Suppressor macrophage treated with lipopolysaccharide for 1 hour (primary cell): ENCODE results near the gene SPATA31C1.
"Not testable (repeated sequence)": the region's sequence is repeated elsewhere in the genome, so short reads cannot be mapped to it uniquely, and the experiment has no call there.

Experiments used
- DNase-seq, 3 donors: peaks; one replicate each; pipeline ENCODE4 v3.0.0-alpha.2; 2020 to 2022

Gene SPATA31C1

GRCh38 chr9:87886933-87887505 lies 30.7 kb upstream of the SPATA31C1 start:
- DNase-seq: peak in 1 of 3 donors; percentile 10

- DNase-seq: no peak
Observed at GRCh38 chr9:87887661-87888480, 29.9 kb upstream of the SPATA31C1 start.

- DNase-seq: no peak
Observed at GRCh38 chr9:87888501-87888900, 29.3 kb upstream of the SPATA31C1 start.

GRCh38 chr9:87889065-87889881 lies 28.5 kb upstream of the SPATA31C1 start:
- no peak for DNase-seq

GRCh38 chr9:87889882-87890252 lies 27.9 kb upstream of the SPATA31C1 start:
- DNase-seq: no peak

- DNase-seq: no peak
Observed at GRCh38 chr9:87890837-87891236, 26.9 kb upstream of the SPATA31C1 start.

- no peak for DNase-seq
Observed at GRCh38 chr9:87891754-87892153, 26.0 kb upstream of the SPATA31C1 start.

- DNase-seq: no peak
Observed at GRCh38 chr9:87892956-87893355, 24.8 kb upstream of the SPATA31C1 start.

GRCh38 chr9:87894998-87895625 lies 22.6 kb upstream of the SPATA31C1 start:
- DNase-seq: no peak

GRCh38 chr9:87896891-87897290 lies 20.9 kb upstream of the SPATA31C1 start:
- no peak for DNase-seq

GRCh38 chr9:87898151-87898550 lies 19.6 kb upstream of the SPATA31C1 start:
- no peak for DNase-seq

- not testable (repeated sequence) for DNase-seq
Observed at GRCh38 chr9:87902371-87902770, 15.4 kb upstream of the SPATA31C1 start.

- DNase-seq: peak in 1 of 3 donors; percentile 4
Observed at GRCh38 chr9:87909310-87910041, 8.3 kb upstream of the SPATA31C1 start.

GRCh38 chr9:87910821-87911220 lies 6.9 kb upstream of the SPATA31C1 start:
- DNase-seq: no peak

GRCh38 chr9:87919013-87919412 lies 1.3 kb downstream of the SPATA31C1 start:
- not testable (repeated sequence) for DNase-seq

- DNase-seq: not testable (repeated sequence)
Observed at GRCh38 chr9:87921561-87921960, 3.8 kb downstream of the SPATA31C1 start.

- not testable (repeated sequence) for DNase-seq
Observed at GRCh38 chr9:87923012-87923411, 5.2 kb downstream of the SPATA31C1 start.

- DNase-seq: not testable (repeated sequence)
Observed at GRCh38 chr9:87924851-87925250, 7.1 kb downstream of the SPATA31C1 start.

- not testable (repeated sequence) for DNase-seq
Observed at GRCh38 chr9:87929152-87929551, 11.4 kb downstream of the SPATA31C1 start.

GRCh38 chr9:87934444-87934843 lies 16.7 kb downstream of the SPATA31C1 start:
- DNase-seq: not testable (repeated sequence)

- not testable (repeated sequence) for DNase-seq
Observed at GRCh38 chr9:87937352-87937751, 19.6 kb downstream of the SPATA31C1 start.

GRCh38 chr9:87937918-87938317 lies 20.2 kb downstream of the SPATA31C1 start:
- not testable (repeated sequence) for DNase-seq
